OCI-LY1 (cell line): Measurements from ENCODE around the gene CACNA2D1.
"Not testable (repeated sequence)": the region's sequence is repeated elsewhere in the genome, so short reads cannot be mapped to it uniquely, and the experiment has no call there.

Experiments used
- H2AFZ ChIP-seq: fragments of 200-600 bp; sonication (generic), shearing (Covaris generic); 2 replicates; pipeline ENCODE4 v1.6.0; 2014; ENCODE audit warnings: antibody characterized with exemption, mild to moderate bottlenecking, low read length
- H3F3A ChIP-seq: fragments of 200-600 bp; sonication (generic), shearing (Covaris generic); 2 replicates; pipeline ENCODE4 v1.6.0; 2014; ENCODE audit warnings: mild to moderate bottlenecking, antibody characterized with exemption, low read length, moderate library complexity; ENCODE audit not compliant: insufficient read depth
- H3K27ac ChIP-seq: fragments of 200-600 bp; sonication (generic); 2 replicates; pipeline ENCODE4 v1.5.1; 2014; ENCODE audit warnings: low read length, mixed run types, mild to moderate bottlenecking, low read depth; ENCODE audit not compliant: poor library complexity, severe bottlenecking
- H3K27me3 ChIP-seq: fragments of 200-600 bp; sonication (generic); 2 replicates; pipeline ENCODE4 v1.6.0; 2014; ENCODE audit warnings: antibody characterized with exemption, mild to moderate bottlenecking, low read length, moderate library complexity; ENCODE audit not compliant: insufficient read depth
- H3K36me3 ChIP-seq: fragments of 200-600 bp; sonication (generic); 2 replicates; pipeline ENCODE4 v1.6.1; 2014; ENCODE audit warnings: mild to moderate bottlenecking, antibody characterized with exemption, low read length, moderate library complexity, mixed read lengths; ENCODE audit not compliant: insufficient read depth
- H3K4me1 ChIP-seq: fragments of 200-600 bp; sonication (generic); 2 replicates; pipeline ENCODE4 v1.5.1; 2014; ENCODE audit warnings: mild to moderate bottlenecking, low read length, moderate library complexity; ENCODE audit not compliant: insufficient read depth, severe bottlenecking
- H3K4me2 ChIP-seq: fragments of 200-600 bp; sonication (generic), shearing (Covaris generic); 2 replicates; pipeline ENCODE4 v1.6.1; 2014; ENCODE audit warnings: low read length
- H3K4me3 ChIP-seq: fragments of 200-600 bp; sonication (generic); 2 replicates; pipeline ENCODE4 v1.5.1; 2014; ENCODE audit warnings: low read length, low read depth, mild to moderate bottlenecking, mixed read lengths; ENCODE audit not compliant: poor library complexity, severe bottlenecking
- H3K79me2 ChIP-seq: fragments of 200-600 bp; shearing (Covaris generic); 2 replicates; pipeline ENCODE4 v1.6.1; 2016; ENCODE audit warnings: mixed run types, low read length, mixed read lengths; ENCODE audit not compliant: insufficient read depth
- H3K9ac ChIP-seq: fragments of 200-600 bp; sonication (generic), shearing (Covaris generic); 2 replicates; pipeline ENCODE4 v1.6.1; 2014; ENCODE audit warnings: mild to moderate bottlenecking, low read length, mixed read lengths
- H3K9me2 ChIP-seq: fragments of 200-600 bp; sonication (generic), shearing (Covaris generic); 2 replicates; pipeline ENCODE4 v1.6.1; 2014; ENCODE audit warnings: low read depth, mild to moderate bottlenecking, low read length, mixed read lengths
- H3K9me3 ChIP-seq: fragments of 200-600 bp; shearing (Covaris generic); 2 replicates; pipeline ENCODE4 v1.6.1; 2014; ENCODE audit warnings: low read length, mixed read lengths
- H4K20me1 ChIP-seq: fragments of 200-600 bp; sonication (generic), shearing (Covaris generic); 2 replicates; pipeline ENCODE4 v1.6.0; 2016; ENCODE audit warnings: mild to moderate bottlenecking, low read length; ENCODE audit not compliant: insufficient read depth
- EZH2 ChIP-seq: fragments of 200-600 bp; sonication (generic), shearing (Covaris generic); IDR thresholded peaks from 2 replicates; pipeline ENCODE4 v1.8.0; 2017; ENCODE audit warnings: borderline replicate concordance, mixed run types, mild to moderate bottlenecking, antibody characterized with exemption, low read length, moderate library complexity, mixed read lengths
- TF ChIP-seq, protein P1 (sequence below): fragments of 200-600 bp; sonication (generic), shearing (Covaris generic); IDR thresholded peaks from 2 replicates; pipeline ENCODE4 v1.5.1; 2017; ENCODE audit warnings: mild to moderate bottlenecking, antibody characterized with exemption, low read length, moderate library complexity, mixed read lengths

CACNA2D1 gene

GRCh38 chr7:82015751-82016150 lies 427.8 kb downstream of the CACNA2D1 start:
- Histone ChIP-seq H3K27ac (no peak overlapping the region), H3K79me2 (no peaks in the 10 kb centered on the region), H3K9me3 (no peaks in the 10 kb centered on the region), H3K4me3 (no peak overlapping the region), H3K4me1 (no peaks in the 10 kb centered on the region), H3F3A (no peaks in the 10 kb centered on the region), H4K20me1 (no peaks in the 10 kb centered on the region), H3K9ac (no peak overlapping the region), H2AFZ (no peak overlapping the region), H3K4me2 (no peak overlapping the region), H3K9me2 (no peaks in the 10 kb centered on the region), H3K27me3 (no peaks in the 10 kb centered on the region), H3K36me3 (no peaks in the 10 kb centered on the region)
- no peak for TF ChIP-seq EZH2
- TF ChIP-seq, protein P1, sequence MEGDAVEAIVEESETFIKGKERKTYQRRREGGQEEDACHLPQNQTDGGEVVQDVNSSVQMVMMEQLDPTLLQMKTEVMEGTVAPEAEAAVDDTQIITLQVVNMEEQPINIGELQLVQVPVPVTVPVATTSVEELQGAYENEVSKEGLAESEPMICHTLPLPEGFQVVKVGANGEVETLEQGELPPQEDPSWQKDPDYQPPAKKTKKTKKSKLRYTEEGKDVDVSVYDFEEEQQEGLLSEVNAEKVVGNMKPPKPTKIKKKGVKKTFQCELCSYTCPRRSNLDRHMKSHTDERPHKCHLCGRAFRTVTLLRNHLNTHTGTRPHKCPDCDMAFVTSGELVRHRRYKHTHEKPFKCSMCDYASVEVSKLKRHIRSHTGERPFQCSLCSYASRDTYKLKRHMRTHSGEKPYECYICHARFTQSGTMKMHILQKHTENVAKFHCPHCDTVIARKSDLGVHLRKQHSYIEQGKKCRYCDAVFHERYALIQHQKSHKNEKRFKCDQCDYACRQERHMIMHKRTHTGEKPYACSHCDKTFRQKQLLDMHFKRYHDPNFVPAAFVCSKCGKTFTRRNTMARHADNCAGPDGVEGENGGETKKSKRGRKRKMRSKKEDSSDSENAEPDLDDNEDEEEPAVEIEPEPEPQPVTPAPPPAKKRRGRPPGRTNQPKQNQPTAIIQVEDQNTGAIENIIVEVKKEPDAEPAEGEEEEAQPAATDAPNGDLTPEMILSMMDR: no peak

DNA sequence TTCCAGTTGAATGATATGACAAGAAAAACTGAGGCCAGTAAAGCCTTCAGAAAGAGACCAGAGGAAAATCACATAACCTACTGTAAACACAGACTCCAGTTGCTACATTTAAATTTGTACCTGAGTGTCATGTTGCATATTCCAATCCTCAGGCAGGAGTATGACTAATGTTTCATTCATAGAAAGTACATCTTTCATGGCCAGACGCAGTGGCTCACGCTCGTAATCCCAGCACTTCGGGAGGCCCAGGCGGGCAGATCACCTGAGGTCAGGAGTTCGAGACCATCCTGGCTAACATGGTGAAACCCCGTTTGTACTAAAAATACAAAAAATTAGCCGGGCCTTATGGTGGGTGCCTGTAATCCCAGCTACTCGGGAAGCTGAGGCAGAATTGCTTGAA lies 429.0 kb downstream of the CACNA2D1 start:
- not testable (repeated sequence) for H3K79me2 ChIP-seq, H3K27me3 ChIP-seq, H3K4me2 ChIP-seq, H3K4me1 ChIP-seq, H3K9me2 ChIP-seq, H3K9ac ChIP-seq, H3F3A ChIP-seq, H2AFZ ChIP-seq, H3K36me3 ChIP-seq, H3K27ac ChIP-seq, H3K4me3 ChIP-seq, H3K9me3 ChIP-seq, H4K20me1 ChIP-seq

GRCh38 chr7:82012453-82012852 lies 431.1 kb downstream of the CACNA2D1 start:
- Histone ChIP-seq H3K9me2 (no peaks in the 10 kb centered on the region), H3K4me1 (no peaks in the 10 kb centered on the region), H3K36me3 (no peaks in the 10 kb centered on the region), H3K9me3 (no peaks in the 10 kb centered on the region), H3K27me3 (no peaks in the 10 kb centered on the region), H3K9ac (no peak overlapping the region), H3K4me3 (no peak overlapping the region), H4K20me1 (no peaks in the 10 kb centered on the region), H3K4me2 (no peak overlapping the region), H3K79me2 (no peaks in the 10 kb centered on the region), H3K27ac (no peak overlapping the region), H3F3A (no peaks in the 10 kb centered on the region; the same call in 1 of the 2 replicates), H2AFZ (no peak overlapping the region)
- TF ChIP-seq, protein P1: no peak
- no peak for TF ChIP-seq EZH2

- H3K4me2 ChIP-seq: no peak overlapping the region
- TF ChIP-seq EZH2: no peak
- TF ChIP-seq, protein P1: no peak
- no peaks in the 10 kb centered on the region for H3K36me3 ChIP-seq
- H3K9me3 ChIP-seq: no peaks in the 10 kb centered on the region
- no peaks in the 10 kb centered on the region for H3K27me3 ChIP-seq
- no peak overlapping the region for H3K27ac ChIP-seq
- no peaks in the 10 kb centered on the region; the same call in 1 of the 2 replicates for H3F3A ChIP-seq
- no peak overlapping the region for H2AFZ ChIP-seq
- H3K4me3 ChIP-seq: no peak overlapping the region
- H3K9ac ChIP-seq: no peak overlapping the region
- no peaks in the 10 kb centered on the region for H4K20me1 ChIP-seq
- H3K79me2 ChIP-seq: no peaks in the 10 kb centered on the region
- H3K4me1 ChIP-seq: no peaks in the 10 kb centered on the region
- H3K9me2 ChIP-seq: no peaks in the 10 kb centered on the region
Observed at GRCh38 chr7:82010416-82010815, 433.2 kb downstream of the CACNA2D1 start.
